Upper lobe of right lung (tissue), 1 donor: Measurements from ENCODE around the gene NRP1. TPM values are rescaled to one million over a fixed set of nuclear protein-coding genes. Genes with fewer than 3 reads are reported as not detected.

Source experiments
- ATAC-seq: fragments of 200-7000 bp; cut with Tn5 transposase; one replicate; pipeline ENCODE4 v1.9.1; 2020; ENCODE audit warnings: mild to moderate bottlenecking, moderate library complexity
- DNase-seq: peaks from one replicate; pipeline ENCODE4 v3.0.0-alpha.2; 2020
- H3K27ac ChIP-seq: fragments of 200-600 bp; one replicate; pipeline ENCODE4 v1.8.0; 2022
- H3K27me3 ChIP-seq: fragments of 200-600 bp; one replicate; pipeline ENCODE4 v1.8.0; 2022; ENCODE audit warnings: mild to moderate bottlenecking
- H3K36me3 ChIP-seq: fragments of 200-600 bp; one replicate; pipeline ENCODE4 v1.8.0; 2022
- H3K4me1 ChIP-seq: fragments of 200-600 bp; one replicate; pipeline ENCODE4 v1.8.0; 2022
- H3K4me3 ChIP-seq: fragments of 200-600 bp; one replicate; pipeline ENCODE4 v1.8.0; 2022; ENCODE audit warnings: mild to moderate bottlenecking
- H3K9me3 ChIP-seq: fragments of 200-600 bp; one replicate; pipeline ENCODE4 v1.8.0; 2022
- intact Hi-C: fragments of 100-400 bp; cut with DNase I; formaldehyde crosslinking; loops from one replicate; pipeline ENCODE4 v1.11.0; 2022
- total RNA-seq: library from RNA; stranded (reverse); fragmentation: NEBNext Ultra II Directional; extraction: Animal tissue kit (Norgen Biotek cat#: 25700); gene quantifications from one replicate; pipeline ENCODE4 v1.2.1, GENCODE V29; 2021
- TF ChIP-seq, protein P1 (sequence below): fragments of 200-600 bp; IDR thresholded peaks from one replicate; pipeline ENCODE4 v1.8.0; 2022; ENCODE audit warnings: antibody characterized with exemption
- donor health status: DM: no; HTN: yes; CAD: no; lungs with severe emphysema.

NRP1 gene
- total RNA-seq, 1 donor from 2014 or later: 139 TPM

DNA sequence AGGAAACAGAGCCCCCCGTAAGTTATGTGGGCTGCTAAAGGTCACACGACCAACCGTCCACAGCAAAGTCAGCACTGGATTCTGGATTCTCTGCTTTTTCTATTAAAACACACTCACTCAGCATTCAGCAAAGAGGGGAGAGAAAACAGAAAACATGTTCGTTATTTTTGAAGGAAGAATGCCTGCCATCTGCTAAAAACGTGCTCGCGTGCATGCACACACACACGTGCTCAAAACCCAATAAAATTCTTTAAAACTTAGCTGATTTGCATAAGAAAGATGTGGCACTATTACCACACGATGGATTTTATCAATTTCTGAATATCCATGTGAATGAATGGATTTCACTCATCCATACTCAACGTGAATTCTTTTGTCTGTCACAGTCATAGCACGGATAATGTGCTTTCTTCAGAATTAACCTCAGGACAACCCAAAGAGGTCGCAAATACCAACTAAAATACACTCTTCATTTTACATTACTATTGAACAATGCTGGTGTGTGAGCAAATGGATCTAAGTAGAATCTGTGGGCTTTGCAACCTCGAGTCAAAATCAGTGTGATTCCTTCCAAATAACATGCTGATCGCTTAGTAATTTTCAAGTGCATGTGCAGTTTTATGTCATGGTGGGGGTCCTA is 40.8 kb downstream of the NRP1 start:
- intact Hi-C loops: no loop called here

DNA sequence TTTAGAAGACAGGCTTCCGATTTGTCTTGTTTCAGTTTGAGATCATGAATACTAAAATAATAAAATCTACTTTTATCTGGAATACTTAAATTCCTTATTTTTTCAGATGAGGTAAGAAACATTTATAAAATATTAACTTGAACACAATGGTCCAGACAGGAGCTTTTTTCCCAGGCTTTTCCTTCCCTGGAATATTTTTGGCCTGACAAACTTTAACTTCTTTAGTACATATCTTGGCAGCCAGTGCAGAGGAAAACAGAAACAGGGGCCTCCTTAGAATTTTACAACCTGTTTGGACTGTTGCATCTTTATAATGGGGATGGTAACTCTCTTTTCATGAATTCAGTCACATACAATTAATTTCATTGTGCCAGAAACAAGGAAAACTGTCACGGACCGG is 41.4 kb downstream of the NRP1 start:
- Histone ChIP-seq H3K4me3 (no peak overlapping the region), H3K27ac (no peak overlapping the region), H3K4me1 (peaks cover 19% of the 10 kb centered on the region)

More for the DNA sequence above, 40.8 kb downstream of the NRP1 start:
- H3K9me3 ChIP-seq: no peaks in the 10 kb centered on the region
- ATAC-seq (no peak), DNase-seq (no peak)
- H3K4me1 ChIP-seq: peaks cover 22% of the 10 kb centered on the region
- TF ChIP-seq, protein P1, sequence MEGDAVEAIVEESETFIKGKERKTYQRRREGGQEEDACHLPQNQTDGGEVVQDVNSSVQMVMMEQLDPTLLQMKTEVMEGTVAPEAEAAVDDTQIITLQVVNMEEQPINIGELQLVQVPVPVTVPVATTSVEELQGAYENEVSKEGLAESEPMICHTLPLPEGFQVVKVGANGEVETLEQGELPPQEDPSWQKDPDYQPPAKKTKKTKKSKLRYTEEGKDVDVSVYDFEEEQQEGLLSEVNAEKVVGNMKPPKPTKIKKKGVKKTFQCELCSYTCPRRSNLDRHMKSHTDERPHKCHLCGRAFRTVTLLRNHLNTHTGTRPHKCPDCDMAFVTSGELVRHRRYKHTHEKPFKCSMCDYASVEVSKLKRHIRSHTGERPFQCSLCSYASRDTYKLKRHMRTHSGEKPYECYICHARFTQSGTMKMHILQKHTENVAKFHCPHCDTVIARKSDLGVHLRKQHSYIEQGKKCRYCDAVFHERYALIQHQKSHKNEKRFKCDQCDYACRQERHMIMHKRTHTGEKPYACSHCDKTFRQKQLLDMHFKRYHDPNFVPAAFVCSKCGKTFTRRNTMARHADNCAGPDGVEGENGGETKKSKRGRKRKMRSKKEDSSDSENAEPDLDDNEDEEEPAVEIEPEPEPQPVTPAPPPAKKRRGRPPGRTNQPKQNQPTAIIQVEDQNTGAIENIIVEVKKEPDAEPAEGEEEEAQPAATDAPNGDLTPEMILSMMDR: no peak
- no peak overlapping the region for H3K27ac ChIP-seq
- H3K36me3 ChIP-seq: no peaks in the 10 kb centered on the region
- H3K4me3 ChIP-seq: no peak overlapping the region
- no peaks in the 10 kb centered on the region for H3K27me3 ChIP-seq

DNA sequence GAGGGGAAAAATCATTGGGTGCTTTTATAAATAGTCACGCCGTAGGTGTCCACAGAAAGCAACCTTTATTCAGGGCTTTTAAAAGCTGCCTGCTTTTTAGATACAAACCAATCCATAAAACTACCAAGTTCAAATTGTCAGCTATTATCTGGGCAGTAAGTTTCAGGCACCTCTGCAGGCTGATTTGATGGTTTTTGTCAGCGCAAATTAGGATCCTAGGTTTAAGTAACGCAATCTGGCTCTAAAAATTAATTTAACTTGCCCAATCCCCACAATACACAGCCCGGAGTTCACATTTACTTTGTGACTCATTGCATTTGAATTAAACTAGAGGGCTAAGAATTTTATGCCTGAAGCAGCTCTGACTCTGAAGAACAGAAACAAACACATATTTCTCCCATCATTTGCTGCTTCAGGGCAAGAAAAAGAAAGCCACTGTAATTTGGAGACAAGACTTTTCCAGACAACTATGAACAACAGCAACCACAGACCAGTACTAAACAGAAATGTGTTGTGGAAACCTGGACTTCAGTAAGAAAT is 43.3 kb downstream of the NRP1 start:
- no peak overlapping the region for H3K27ac ChIP-seq
- DNase-seq: no peak
- TF ChIP-seq, protein P1: no peak
- no peaks in the 10 kb centered on the region for H3K27me3 ChIP-seq
- intact Hi-C loops: no loop called here
- no peak for ATAC-seq
- H3K4me3 ChIP-seq: no peak overlapping the region
- no peaks in the 10 kb centered on the region for H3K9me3 ChIP-seq
- no peaks in the 10 kb centered on the region for H3K36me3 ChIP-seq
- peaks cover 19% of the 10 kb centered on the region for H3K4me1 ChIP-seq

More for the DNA sequence above, 41.4 kb downstream of the NRP1 start:
- Histone ChIP-seq H3K9me3 (no peaks in the 10 kb centered on the region), H3K27me3 (no peaks in the 10 kb centered on the region), H3K36me3 (no peaks in the 10 kb centered on the region)
- TF ChIP-seq, protein P1: no peak
- DNase-seq: no peak
- intact Hi-C loops: no loop called here
- ATAC-seq: no peak

DNA sequence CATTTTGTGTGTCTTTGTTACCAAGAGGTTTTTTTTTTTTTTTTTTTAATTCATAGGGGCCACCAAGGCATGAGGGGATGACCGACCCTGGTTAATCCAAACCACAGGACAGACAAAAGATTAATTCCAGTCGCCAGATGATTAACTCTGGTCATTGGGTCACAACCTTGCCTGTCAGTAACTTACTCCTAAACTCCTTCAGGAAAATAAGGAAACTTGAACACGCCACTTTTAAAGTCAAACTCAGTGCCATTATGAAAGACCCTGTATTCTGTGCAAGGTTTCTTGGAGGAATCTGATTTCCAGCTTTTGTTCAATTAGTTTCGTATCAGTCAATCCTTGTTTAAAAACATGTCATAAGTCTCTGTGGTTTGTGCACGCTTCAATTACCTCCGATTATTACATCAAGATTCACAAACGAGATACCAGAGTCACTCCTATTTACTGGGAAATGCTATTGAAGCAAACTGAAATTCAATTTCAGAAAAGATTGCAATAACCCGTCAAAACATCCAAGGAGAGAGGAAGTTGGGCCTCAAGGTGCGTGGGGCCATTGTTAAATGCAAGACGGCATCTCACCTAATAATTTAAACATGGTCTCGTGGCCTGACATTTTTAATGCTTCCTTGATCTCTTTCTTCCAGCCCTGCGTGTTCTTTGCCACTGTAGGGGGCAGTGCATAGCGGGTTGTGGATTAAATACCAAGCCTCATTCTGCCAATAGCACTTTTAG is 44.0 kb downstream of the NRP1 start:
- Histone ChIP-seq H3K27ac (no peak overlapping the region), H3K9me3 (no peaks in the 10 kb centered on the region), H3K4me1 (peaks cover 19% of the 10 kb centered on the region), H3K27me3 (no peaks in the 10 kb centered on the region), H3K36me3 (no peaks in the 10 kb centered on the region), H3K4me3 (no peak overlapping the region)
- intact Hi-C loops: no loop called here
- DNase-seq (no peak), ATAC-seq (no peak)
- TF ChIP-seq, protein P1: no peak

DNA sequence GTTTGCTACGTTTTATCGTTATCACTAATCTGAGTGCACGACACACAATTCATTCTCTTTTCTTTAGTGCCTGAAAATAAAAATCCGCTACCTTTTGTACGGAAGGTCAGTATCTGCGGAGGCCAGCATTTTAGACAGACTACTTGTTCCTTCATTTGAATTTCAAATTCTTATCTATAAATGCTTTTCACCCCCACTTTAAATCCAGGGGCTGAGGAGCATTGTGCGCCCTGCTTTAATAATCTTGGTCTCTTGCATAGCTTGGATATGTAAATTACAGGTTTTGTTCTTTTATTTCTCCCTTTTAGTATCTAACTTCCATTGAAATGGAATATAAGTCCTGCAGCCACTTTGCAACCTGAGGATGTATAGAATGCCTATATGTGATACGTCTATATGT is 44.7 kb downstream of the NRP1 start:
- no peak for ATAC-seq
- no peak for DNase-seq
- H3K36me3 ChIP-seq: no peaks in the 10 kb centered on the region
- no peaks in the 10 kb centered on the region for H3K9me3 ChIP-seq
- H3K4me1 ChIP-seq: peaks cover 19% of the 10 kb centered on the region
- no peaks in the 10 kb centered on the region for H3K27me3 ChIP-seq
- TF ChIP-seq, protein P1: no peak
- no peak overlapping the region for H3K4me3 ChIP-seq
- intact Hi-C loops: no loop called here
- no peak overlapping the region for H3K27ac ChIP-seq
